HG03108 (cell line): Measurements from ENCODE around the gene DGKB.

Experiments used
- ATAC-seq: cut with Tn5 transposase; IDR thresholded peaks from one replicate; pipeline ENCODE4 v1.9.1; 2021; ENCODE audit warnings: moderate library complexity; ENCODE audit not compliant: unreplicated experiment

The DGKB gene

GRCh38 chr7:14902589-14903067 lies at the start of gene DGKB:
Gene DGKB, minus strand, starts transcription at chr7:14902751.
- ATAC-seq = no peak

DNA sequence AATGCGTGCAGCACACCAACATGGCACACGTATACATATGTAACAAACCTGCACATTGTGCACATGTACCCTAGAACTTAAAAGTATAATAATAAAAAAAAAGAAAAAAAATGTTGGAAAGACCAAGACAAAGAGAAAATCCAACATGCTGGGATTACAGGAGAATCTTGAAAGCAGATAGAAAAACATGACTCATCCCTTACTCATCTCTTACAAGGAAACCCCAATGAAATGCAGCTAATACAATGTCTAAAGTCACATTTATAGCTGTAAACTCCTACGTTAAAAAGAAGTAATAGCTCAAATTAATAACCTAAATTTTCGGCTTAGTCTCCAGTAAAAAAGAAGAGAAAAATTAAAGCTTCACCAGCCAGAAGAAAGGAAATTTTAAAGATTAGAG lies 47.5 kb upstream of the DGKB start:
- no peak for ATAC-seq

- ATAC-seq = no peak
Measured at GRCh38 chr7:14938181-14938580, 35.6 kb upstream of the DGKB start.

- ATAC-seq = no peak
Measured at GRCh38 chr7:14937581-14937980, 35.0 kb upstream of the DGKB start.

DNA sequence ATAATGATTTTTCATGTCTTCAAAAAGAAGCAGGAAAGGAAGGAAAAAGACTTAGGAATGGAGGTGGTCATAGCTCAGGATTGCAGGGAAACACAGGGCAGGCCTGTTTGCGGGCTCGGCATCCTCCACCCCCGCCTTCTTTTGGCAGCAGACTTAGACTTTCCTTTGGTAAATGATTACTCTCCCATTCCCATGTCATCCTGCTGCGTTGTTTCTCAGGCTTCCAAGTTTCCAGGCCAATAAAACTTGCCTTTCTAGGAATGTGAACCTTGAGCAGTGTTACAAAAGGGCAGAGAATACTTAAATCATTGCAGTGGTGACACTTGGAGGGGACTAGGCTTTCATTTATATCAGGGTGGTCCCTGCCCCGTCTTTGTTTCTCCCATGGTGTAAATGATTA lies 34.0 kb upstream of the DGKB start:
- ATAC-seq = no peak

- ATAC-seq = no peak
Measured at GRCh38 chr7:14934839-14935238, 32.3 kb upstream of the DGKB start.

GRCh38 chr7:14931511-14932215 lies 29.1 kb upstream of the DGKB start:
- ATAC-seq = no peak

GRCh38 chr7:14924398-14924797 lies 21.8 kb upstream of the DGKB start:
- ATAC-seq = no peak

DNA sequence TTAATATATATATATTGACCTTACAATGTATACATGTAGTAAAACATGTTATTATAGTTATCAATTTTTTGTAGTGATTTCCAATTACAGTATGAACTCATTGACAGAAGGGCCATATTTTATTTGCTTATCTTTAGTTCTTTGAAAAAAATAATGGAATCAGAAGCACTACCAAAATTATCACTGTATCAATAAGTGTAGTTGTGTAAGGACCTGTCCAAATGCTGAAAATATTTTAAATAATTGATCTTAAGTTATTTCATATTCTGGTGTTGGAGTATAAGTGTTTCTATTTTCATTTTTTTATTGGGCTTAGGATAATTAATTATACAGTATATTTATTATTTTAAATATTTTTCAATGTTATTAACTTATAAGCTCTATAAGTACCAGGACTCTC lies 8.5 kb upstream of the DGKB start:
- no peak for ATAC-seq

GRCh38 chr7:14908697-14909096 lies 6.1 kb upstream of the DGKB start:
- ATAC-seq = no peak

- ATAC-seq = no peak
Measured at GRCh38 chr7:14905764-14906163, 3.2 kb upstream of the DGKB start.

- ATAC-seq = no peak
Measured at GRCh38 chr7:14900051-14900450, 2.5 kb downstream of the DGKB start.

DNA sequence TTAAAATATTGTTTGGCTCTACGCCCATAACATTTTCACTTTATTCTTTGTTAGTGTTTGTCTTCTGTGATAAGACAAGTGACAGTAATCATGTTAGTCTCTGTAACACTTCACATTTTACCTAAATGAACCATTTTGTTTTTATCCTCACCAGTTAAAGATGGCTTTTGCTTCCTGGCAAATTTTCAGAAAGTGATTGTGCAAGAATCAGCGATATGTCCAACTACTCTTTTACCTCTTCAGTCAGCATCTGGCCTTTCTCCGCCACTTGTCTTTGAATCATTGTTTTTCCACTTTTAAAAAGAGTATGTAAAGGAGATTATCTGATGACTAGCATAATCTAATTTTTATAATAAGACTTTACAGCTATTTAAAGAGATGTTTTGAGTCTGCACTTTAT lies 3.5 kb downstream of the DGKB start:
- no peak for ATAC-seq

- no peak for ATAC-seq
Measured at GRCh38 chr7:14896461-14896860, 6.1 kb downstream of the DGKB start.

- ATAC-seq = no peak
Measured at GRCh38 chr7:14894826-14895225, 7.7 kb downstream of the DGKB start.

- ATAC-seq = no peak
Measured at GRCh38 chr7:14892961-14893360, 9.6 kb downstream of the DGKB start.

- no peak for ATAC-seq
Measured at GRCh38 chr7:14891289-14891688, 11.3 kb downstream of the DGKB start.

GRCh38 chr7:14888962-14889361 lies 13.6 kb downstream of the DGKB start:
- ATAC-seq = no peak

GRCh38 chr7:14886533-14886932 lies 16.0 kb downstream of the DGKB start:
- ATAC-seq = no peak

GRCh38 chr7:14875941-14876587 lies 26.5 kb downstream of the DGKB start:
- ATAC-seq = no peak

GRCh38 chr7:14871880-14872279 lies 30.7 kb downstream of the DGKB start:
- no peak for ATAC-seq

- no peak for ATAC-seq
Measured at GRCh38 chr7:14870394-14870793, 32.2 kb downstream of the DGKB start.

- no peak for ATAC-seq
Measured at GRCh38 chr7:14868937-14869336, 33.6 kb downstream of the DGKB start.
